ENCODE results near the gene NDUFS3. TPM values are rescaled to one million over a fixed set of nuclear protein-coding genes. Genes with fewer than 3 reads are reported as not detected.
A peak's percentile ranks its signal among the peaks of the same experiment; 100 is the strongest.

The NDUFS3 gene
- total RNA-seq, 4 donors from 2014 or later: 143 to 240 (median 194) TPM

DNA sequence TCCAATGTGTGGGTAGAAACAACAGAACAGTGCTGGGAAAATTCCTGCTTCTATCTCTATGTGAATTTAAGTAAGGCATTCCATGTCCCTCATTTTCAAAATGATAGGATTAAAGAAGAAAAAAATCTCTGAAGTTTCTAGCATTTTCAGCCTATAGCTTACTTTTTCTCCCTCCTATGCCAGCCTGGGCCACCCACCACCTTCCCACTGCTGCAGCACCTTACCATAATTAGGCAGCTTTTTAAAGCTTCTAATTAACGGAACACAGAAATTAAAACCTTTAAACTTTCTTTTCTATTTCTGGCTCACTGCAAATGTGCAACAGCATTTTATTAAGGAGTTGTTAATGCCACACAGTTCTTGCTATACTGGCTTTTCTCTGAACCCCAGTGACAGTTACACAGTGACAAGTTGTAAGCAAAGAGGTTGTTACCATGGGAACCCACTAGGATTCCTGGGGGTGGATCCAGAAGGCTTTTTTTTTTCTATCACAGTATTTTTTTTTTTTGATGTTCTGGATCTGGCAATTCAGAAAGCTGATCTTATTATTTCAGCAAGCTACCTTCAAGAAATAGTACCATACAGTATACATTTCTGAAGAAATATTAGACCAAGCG lies 46.2 kb upstream of the NDUFS3 start:
- in situ Hi-C loops (cut with MboI; ENCODE audit: low sequenced_read_pairs in 4 of 4) (no loop called here), intact Hi-C loops (cut with DNase I; ENCODE audit: low total_unique reads) (no loop called here)
- DNase-seq (no peak), ATAC-seq (no peak)
- H3K4me1 ChIP-seq: peaks cover 69 to 78% of the 10 kb centered on the region in 2 donors
- TF ChIP-seq POLR2A (IDR thresholded peaks at IDR 0.05): no peak
- TF ChIP-seq, protein P1, sequence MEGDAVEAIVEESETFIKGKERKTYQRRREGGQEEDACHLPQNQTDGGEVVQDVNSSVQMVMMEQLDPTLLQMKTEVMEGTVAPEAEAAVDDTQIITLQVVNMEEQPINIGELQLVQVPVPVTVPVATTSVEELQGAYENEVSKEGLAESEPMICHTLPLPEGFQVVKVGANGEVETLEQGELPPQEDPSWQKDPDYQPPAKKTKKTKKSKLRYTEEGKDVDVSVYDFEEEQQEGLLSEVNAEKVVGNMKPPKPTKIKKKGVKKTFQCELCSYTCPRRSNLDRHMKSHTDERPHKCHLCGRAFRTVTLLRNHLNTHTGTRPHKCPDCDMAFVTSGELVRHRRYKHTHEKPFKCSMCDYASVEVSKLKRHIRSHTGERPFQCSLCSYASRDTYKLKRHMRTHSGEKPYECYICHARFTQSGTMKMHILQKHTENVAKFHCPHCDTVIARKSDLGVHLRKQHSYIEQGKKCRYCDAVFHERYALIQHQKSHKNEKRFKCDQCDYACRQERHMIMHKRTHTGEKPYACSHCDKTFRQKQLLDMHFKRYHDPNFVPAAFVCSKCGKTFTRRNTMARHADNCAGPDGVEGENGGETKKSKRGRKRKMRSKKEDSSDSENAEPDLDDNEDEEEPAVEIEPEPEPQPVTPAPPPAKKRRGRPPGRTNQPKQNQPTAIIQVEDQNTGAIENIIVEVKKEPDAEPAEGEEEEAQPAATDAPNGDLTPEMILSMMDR (IDR thresholded peaks at IDR 0.05 in 4 of 5, conservative IDR thresholded peaks at IDR 0.05 in 1 of 5): no peak
- H3K4me3 ChIP-seq: no peak overlapping the region
- peak overlapping the region; percentile 25 to 66 (median 49) for H3K27ac ChIP-seq
- H3K36me3 ChIP-seq: no peaks in the 10 kb centered on the region
- no peaks in the 10 kb centered on the region for H3K9me3 ChIP-seq
- no peaks in the 10 kb centered on the region for H3K27me3 ChIP-seq

DNA sequence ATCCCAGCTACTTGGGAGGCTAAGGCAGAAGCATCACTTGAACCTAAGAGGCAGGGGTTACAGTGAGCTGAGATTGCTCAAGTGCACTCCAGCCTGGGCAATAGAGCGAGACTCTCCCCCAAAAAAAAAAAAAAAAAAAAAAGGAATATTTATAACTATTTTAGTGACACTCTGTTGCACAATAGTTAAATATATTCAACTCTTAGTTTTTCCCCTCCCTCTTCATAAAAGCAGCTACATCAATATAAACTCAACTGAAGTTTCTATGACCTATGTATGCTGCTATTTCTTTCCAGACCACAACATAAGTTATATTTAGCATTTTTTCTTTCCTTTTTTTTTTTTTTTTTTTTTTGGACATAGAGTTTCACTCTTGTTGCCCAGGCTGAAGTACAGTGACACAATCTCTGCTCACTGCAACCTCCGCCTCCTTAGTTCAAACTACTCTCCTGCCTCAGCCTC lies 45.2 kb upstream of the NDUFS3 start:
- H3K4me1 ChIP-seq: peaks cover 67 to 80% of the 10 kb centered on the region in 2 donors
- peak overlapping the region in 2 of 4 donors; percentile 42 to 56 for H3K27ac ChIP-seq

DNA sequence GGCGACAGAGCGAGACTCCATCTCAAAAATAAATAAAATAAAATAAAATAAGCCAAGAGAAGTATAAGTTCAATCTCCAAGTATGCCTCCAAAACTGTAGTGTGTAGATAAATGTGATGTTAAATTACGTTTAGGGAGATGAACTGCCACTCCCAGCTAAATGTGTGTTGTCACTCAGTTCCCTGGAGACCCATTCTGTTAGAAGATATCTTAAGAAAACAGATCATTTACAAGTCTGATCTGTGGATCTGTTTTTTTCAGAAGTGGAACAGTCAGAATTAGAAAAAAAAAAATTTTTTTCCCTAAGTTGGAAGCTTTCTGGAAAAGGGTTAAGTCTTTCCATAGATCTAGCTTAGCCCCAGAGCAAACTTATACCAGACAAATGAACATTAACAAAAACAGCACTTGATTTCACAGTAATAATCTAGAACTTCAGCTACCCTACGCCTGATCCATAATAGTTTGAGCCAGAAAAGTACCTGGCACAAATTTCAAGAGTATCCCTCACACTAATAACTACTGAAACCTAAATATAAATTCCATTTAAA lies 44.1 kb upstream of the NDUFS3 start:
- no peaks in the 10 kb centered on the region for H3K36me3 ChIP-seq
- H3K4me1 ChIP-seq: peaks cover 74 to 89% of the 10 kb centered on the region in 2 donors
- no peaks in the 10 kb centered on the region for H3K9me3 ChIP-seq
- DNase-seq (no peak), ATAC-seq (no peak)
- TF ChIP-seq, protein P1 (IDR thresholded peaks at IDR 0.05 in 4 of 5, conservative IDR thresholded peaks at IDR 0.05 in 1 of 5): no peak
- peak overlapping the region; percentile 1 to 20 (median 8) for H3K27ac ChIP-seq
- in situ Hi-C loops (cut with MboI; ENCODE audit: low sequenced_read_pairs in 4 of 4) (no loop called here), intact Hi-C loops (cut with DNase I; ENCODE audit: low total_unique reads) (no loop called here)
- H3K4me3 ChIP-seq: no peak overlapping the region
- no peaks in the 10 kb centered on the region for H3K27me3 ChIP-seq

More for the DNA sequence above, 45.2 kb upstream of the NDUFS3 start:
- intact Hi-C loops (cut with DNase I; ENCODE audit: low total_unique reads): no loop called here
- Histone ChIP-seq H3K27me3 (no peaks in the 10 kb centered on the region), H3K4me3 (no peak overlapping the region), H3K9me3 (no peaks in the 10 kb centered on the region), H3K36me3 (no peaks in the 10 kb centered on the region)
- DNase-seq: peak in 1 of 2 donors; percentile 11
- no peak for TF ChIP-seq POLR2A (IDR thresholded peaks at IDR 0.05)
- TF ChIP-seq, protein P1 (IDR thresholded peaks at IDR 0.05 in 4 of 5, conservative IDR thresholded peaks at IDR 0.05 in 1 of 5): no peak
- in situ Hi-C loops (cut with MboI; ENCODE audit: low sequenced_read_pairs in 4 of 4): no loop called here
- ATAC-seq: no peak

DNA sequence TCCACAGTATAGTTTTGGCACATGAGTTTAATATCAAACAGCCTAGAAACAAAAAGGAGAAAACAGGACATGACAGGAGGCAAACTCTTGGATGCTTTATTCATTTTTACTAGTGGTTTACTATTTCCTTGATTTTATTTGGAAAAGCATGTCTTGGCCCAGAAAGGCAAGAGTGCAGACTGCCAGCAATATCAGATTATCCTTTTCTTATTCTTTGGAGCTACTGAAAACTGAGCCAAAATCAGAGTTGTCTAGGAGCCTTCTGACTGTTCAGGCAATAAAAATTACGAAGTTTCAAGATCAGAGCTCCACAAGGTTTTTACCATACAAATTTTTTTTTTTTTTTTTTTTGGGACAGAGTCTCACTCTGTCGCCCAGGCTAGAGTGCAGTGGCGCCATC lies 42.0 kb upstream of the NDUFS3 start:
- ATAC-seq (no peak), DNase-seq (no peak)
- H3K27me3 ChIP-seq: no peaks in the 10 kb centered on the region
- H3K27ac ChIP-seq: peak overlapping the region in 3 of 4 donors; percentile 6 to 43 (median 34)
- peaks cover 79 to 88% of the 10 kb centered on the region in 2 donors for H3K4me1 ChIP-seq
- H3K36me3 ChIP-seq: no peaks in the 10 kb centered on the region
- intact Hi-C loops (cut with DNase I; ENCODE audit: low total_unique reads): no loop called here
- no peak overlapping the region for H3K4me3 ChIP-seq
- TF ChIP-seq, protein P1 (IDR thresholded peaks at IDR 0.05 in 4 of 5, conservative IDR thresholded peaks at IDR 0.05 in 1 of 5): no peak
- TF ChIP-seq POLR2A (IDR thresholded peaks at IDR 0.05): no peak
- H3K9me3 ChIP-seq: no peaks in the 10 kb centered on the region
- in situ Hi-C loops (cut with MboI; ENCODE audit: low sequenced_read_pairs in 4 of 4): no loop called here

Data from gastrocnemius medialis (tissue), 4 donors.